H9 (cell line): ENCODE results near the gene PNKD. TPM values are rescaled to one million over a fixed set of nuclear protein-coding genes. Genes with fewer than 3 reads are reported as not detected.

Experiments
- DNase-seq: peaks from one replicate; pipeline ENCODE4 v3.0.0-alpha.2; 2017
- H2AFZ ChIP-seq: one replicate; pipeline ENCODE4 v1.6.1; 2013; ENCODE audit warnings: mild to moderate bottlenecking, low read length, control low read depth, moderate library complexity
- H2AK5ac ChIP-seq: 2 replicates; pipeline ENCODE4 v1.6.1; 2013; ENCODE audit warnings: low read length, control low read depth, mixed read lengths; ENCODE audit not compliant: insufficient read length
- H2BK120ac ChIP-seq: one replicate; pipeline ENCODE4 v1.6.1; 2013; ENCODE audit warnings: low read depth, mild to moderate bottlenecking, low read length, control low read depth, inconsistent platforms; ENCODE audit not compliant: poor library complexity, severe bottlenecking
- H2BK12ac ChIP-seq: 2 replicates; pipeline ENCODE4 v1.6.1; 2013; ENCODE audit warnings: low read length, control low read depth, mixed read lengths, low read depth; ENCODE audit not compliant: insufficient read length
- H2BK15ac ChIP-seq: 2 replicates; pipeline ENCODE4 v1.6.1; 2013; ENCODE audit warnings: low read depth, low read length, control low read depth
- H2BK20ac ChIP-seq: one replicate; pipeline ENCODE4 v1.6.1; 2013; ENCODE audit warnings: low read depth, mild to moderate bottlenecking, low read length, control low read depth, inconsistent platforms; ENCODE audit not compliant: poor library complexity, severe bottlenecking
- H2BK5ac ChIP-seq: 2 replicates; pipeline ENCODE4 v1.6.1; 2013; ENCODE audit warnings: low read length, control low read depth, mixed read lengths; ENCODE audit not compliant: insufficient read length
- H3K14ac ChIP-seq: 2 replicates; pipeline ENCODE4 v1.6.1; 2013; ENCODE audit warnings: low read length, control low read depth; ENCODE audit not compliant: insufficient read depth
- H3K18ac ChIP-seq: 2 replicates; pipeline ENCODE4 v1.6.1; 2013; ENCODE audit warnings: low read depth, mild to moderate bottlenecking, mixed read lengths, low read length, control low read depth; ENCODE audit not compliant: insufficient read length
- H3K23ac ChIP-seq: 2 replicates; pipeline ENCODE4 v1.6.1; 2013; ENCODE audit warnings: low read length, control low read depth, mixed read lengths, low read depth; ENCODE audit not compliant: insufficient read length
- H3K23me2 ChIP-seq: 2 replicates; pipeline ENCODE4 v1.6.1; 2013; ENCODE audit warnings: low read depth, mild to moderate bottlenecking, mixed read lengths, low read length, control low read depth; ENCODE audit not compliant: insufficient read length, poor library complexity, severe bottlenecking
- H3K27ac ChIP-seq: 2 replicates; pipeline ENCODE4 v1.5.1; 2013; ENCODE audit warnings: low read length, control low read depth, mixed read lengths, low read depth; ENCODE audit not compliant: insufficient read length
- H3K27me3 ChIP-seq: 2 replicates; pipeline ENCODE4 v1.6.1; 2013; ENCODE audit warnings: low read length, control low read depth, inconsistent platforms; ENCODE audit not compliant: insufficient read depth
- H3K4ac ChIP-seq: 2 replicates; pipeline ENCODE4 v1.6.1; 2013; ENCODE audit warnings: low read depth, mild to moderate bottlenecking, control low read depth, inconsistent platforms, low read length, moderate library complexity
- H3K4me1 ChIP-seq: 2 replicates; pipeline ENCODE4 v1.6.1; 2013; ENCODE audit warnings: low read length, control low read depth, inconsistent platforms; ENCODE audit not compliant: insufficient read depth
- H3K4me2 ChIP-seq: 2 replicates; pipeline ENCODE4 v1.6.1; 2013; ENCODE audit warnings: low read length, control low read depth, mixed read lengths; ENCODE audit not compliant: insufficient read length, insufficient read depth
- H3K56ac ChIP-seq: 2 replicates; pipeline ENCODE4 v1.6.1; 2013; ENCODE audit warnings: low read depth, mild to moderate bottlenecking, mixed read lengths, low read length, control low read depth; ENCODE audit not compliant: insufficient read length
- H3K79me1 ChIP-seq: 2 replicates; pipeline ENCODE4 v1.6.1; 2013; ENCODE audit warnings: low read depth, mild to moderate bottlenecking, moderate library complexity, low read length, control low read depth, inconsistent platforms; ENCODE audit not compliant: insufficient read depth, poor library complexity, severe bottlenecking
- H3K79me2 ChIP-seq: 2 replicates; pipeline ENCODE4 v1.6.1; 2013; ENCODE audit warnings: low read length, control low read depth, inconsistent platforms; ENCODE audit not compliant: insufficient read depth
- H3K9ac ChIP-seq: 2 replicates; pipeline ENCODE4 v1.6.1; 2013; ENCODE audit warnings: low read length, control low read depth, mixed read lengths; ENCODE audit not compliant: insufficient read length; ENCODE audit errors: extremely low read depth
- H3K9me3 ChIP-seq: one replicate; pipeline ENCODE4 v1.6.1; 2013; ENCODE audit warnings: low read depth, low read length, inconsistent platforms; ENCODE audit not compliant: control insufficient read depth
- H3T11ph ChIP-seq: one replicate; pipeline ENCODE4 v1.6.1; 2013; ENCODE audit warnings: mild to moderate bottlenecking, low read length, control low read depth, inconsistent platforms
- H4K20me1 ChIP-seq: one replicate; pipeline ENCODE4 v1.6.1; 2013; ENCODE audit not compliant: control insufficient read depth, insufficient read length, insufficient read depth
- H4K5ac ChIP-seq: 2 replicates; pipeline ENCODE4 v1.6.1; 2013; ENCODE audit warnings: low read depth, mild to moderate bottlenecking, mixed read lengths, low read length, control low read depth; ENCODE audit not compliant: insufficient read length
- H4K8ac ChIP-seq: replicated peaks from 2 replicates; pipeline ENCODE4 v1.6.1; 2013; ENCODE audit warnings: low read length, control low read depth, mixed read lengths, low read depth; ENCODE audit not compliant: insufficient read length
- H4K91ac ChIP-seq: 2 replicates; pipeline ENCODE4 v1.6.1; 2013; ENCODE audit warnings: low read depth, mild to moderate bottlenecking, moderate library complexity, mixed read lengths, low read length, control low read depth; ENCODE audit not compliant: insufficient read length
- H3K27ac Mint-ChIP-seq, 3 experiments: 2 replicates in 2 of 3; 3 replicates in 1 of 3; pipeline ENCODE4 v1.8.0; 2020 to 2021; ENCODE audit warnings: mixed read lengths in 3 of 3, mild to moderate bottlenecking in 1 of 3, moderate library complexity in 1 of 3
- H3K27me3 Mint-ChIP-seq: 2 replicates; pipeline ENCODE4 v1.8.0; 2021; ENCODE audit warnings: low read depth, mild to moderate bottlenecking, moderate library complexity, mixed read lengths
- H3K36me3 Mint-ChIP-seq, 3 experiments: 2 replicates in 2 of 3; 3 replicates in 1 of 3; pipeline ENCODE4 v1.8.0; 2020 to 2021; ENCODE audit warnings: low read depth in 3 of 3, mixed read lengths in 3 of 3; ENCODE audit not compliant: insufficient read depth in 1 of 3
- H3K4me1 Mint-ChIP-seq, 2 experiments: 2 replicates each; pipeline ENCODE4 v1.8.0; 2020; ENCODE audit warnings: mixed read lengths in 2 of 2
- H3K4me3 Mint-ChIP-seq, 2 experiments: 2 replicates in 1 of 2; 3 replicates in 1 of 2; pipeline ENCODE4 v1.8.0; 2020 to 2021; ENCODE audit warnings: mild to moderate bottlenecking in 2 of 2, mixed read lengths in 2 of 2, moderate library complexity in 1 of 2
- H3K9me3 Mint-ChIP-seq, 2 experiments: 2 replicates in 1 of 2; 3 replicates in 1 of 2; pipeline ENCODE4 v1.8.0; 2020; ENCODE audit warnings: mild to moderate bottlenecking in 2 of 2, mixed read lengths in 2 of 2, moderate library complexity in 1 of 2
- CTCF ChIP-seq: fragments of 200-600 bp; sonication (generic); conservative IDR thresholded peaks from 3 replicates; pipeline ENCODE4 v1.8.0; 2021; ENCODE audit warnings: antibody characterized with exemption, mild to moderate bottlenecking
- WGBS: extraction: QIAGEN DNeasy Blood & Tissue Kit; methylation state at CpG from one replicate; pipeline ENCODE4 v1.1.7; 2013; ENCODE audit warnings: missing lambda C conversion rate, low lambda C conversion rate, mixed read lengths; ENCODE audit not compliant: insufficient read length; ENCODE audit errors: extremely low coverage; 5-methylcytosine and 5-hydroxymethylcytosine counted together
- total RNA-seq: library from RNA; stranded (reverse); gene quantifications from 2 replicates; pipeline ENCODE4 v1.2.1, GENCODE V29; 2021

PNKD gene
- total RNA-seq, 1 experiment from 2014 or later, result 31.6 TPM

DNA sequence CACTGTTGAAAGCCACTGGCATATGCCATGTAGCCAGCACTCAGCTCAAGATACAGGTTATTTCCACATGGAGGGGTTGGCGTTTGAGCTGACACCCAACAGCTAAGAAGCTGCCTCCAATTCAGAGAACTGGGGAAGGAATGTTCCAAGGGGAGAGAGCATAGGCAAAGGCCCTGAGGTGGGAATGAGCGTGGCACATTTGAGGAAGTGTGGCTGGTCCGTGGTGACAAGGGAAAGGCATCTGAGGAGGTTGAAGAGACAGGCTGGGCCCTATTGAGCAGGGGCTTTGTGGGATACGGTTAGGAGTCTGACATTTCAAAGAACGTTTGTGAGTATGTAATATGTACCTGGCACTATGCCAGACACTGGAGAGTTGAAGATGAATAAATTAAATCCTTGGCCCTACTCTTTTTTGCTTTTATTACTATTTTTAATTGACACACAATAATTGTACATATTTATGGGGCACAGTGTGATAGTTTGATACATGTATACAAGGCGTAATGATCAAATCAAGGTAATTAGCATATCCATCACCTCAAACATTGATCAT, 49.6 kb downstream of the PNKD start:
- Histone ChIP-seq H2BK120ac (no peak overlapping the region), H4K5ac (no peak overlapping the region), H3K18ac (no peak overlapping the region), H3K9ac (no peak overlapping the region), H3K56ac (no peak overlapping the region), H3K23ac (no peak overlapping the region), H3K27me3 (no peaks in the 10 kb centered on the region), H2AFZ (no peak overlapping the region), H3K9me3 (no peaks in the 10 kb centered on the region), H2BK15ac (no peak overlapping the region), H3K23me2 (peaks cover 9% of the 10 kb centered on the region), H4K20me1 (no peaks in the 10 kb centered on the region), H3K4me2 (no peak overlapping the region), H3K4ac (no peak overlapping the region), H3K14ac (no peak overlapping the region; the same call in 1 of the 2 replicates), H3K4me1 (0 out of 2 replicates have a peak, but pooled peaks cover 2% of the 10 kb centered on the region), H2BK12ac (no peak overlapping the region), H3K79me2 (no peaks in the 10 kb centered on the region), H3T11ph (no peak overlapping the region), H3K79me1 (no peaks in the 10 kb centered on the region), H2BK20ac (no peak overlapping the region), H4K91ac (no peak overlapping the region), H4K8ac (no peak overlapping the region), H2AK5ac (no peak overlapping the region), H3K27ac (no peak overlapping the region), H2BK5ac (no peak overlapping the region)
- no peak for DNase-seq
- no peaks in the 10 kb centered on the region for H3K9me3 Mint-ChIP-seq
- no peak overlapping the region; a peak in 1 of 7 replicates for H3K27ac Mint-ChIP-seq
- no peak overlapping the region for H3K4me3 Mint-ChIP-seq
- no CpG with 5 or more reads among the region's 6 CpGs for WGBS
- H3K27me3 Mint-ChIP-seq, result no peaks in the 10 kb centered on the region; the same call in 1 of the 2 replicates
- TF ChIP-seq CTCF, result no peak
- H3K4me1 Mint-ChIP-seq, result peaks cover 24% of the 10 kb centered on the region in 2 experiments
- H3K36me3 Mint-ChIP-seq, result no peaks in the 10 kb centered on the region
